Naive thymus-derived CD4-positive, alpha-beta T cell (primary cell): ENCODE data around the gene LINGO4. TPM values are rescaled to one million over a fixed set of nuclear protein-coding genes. Genes with fewer than 3 reads are reported as not detected.

Experiments
- ATAC-seq: fragments of 150-1000 bp; cut with Tn5 transposase; 2 replicates; pipeline ENCODE4 v1.10.0; 2021; ENCODE audit warnings: mild to moderate bottlenecking, moderate library complexity
- CTCF ChIA-PET: fragments of 350-600 bp; sonication (Branson Sonifier 250); formaldehyde crosslinking; loops from one replicate; lab custom pipeline; 2021; ENCODE audit warnings: antibody characterized with exemption; lab: Charles Lee
- POLR2A ChIA-PET: fragments of 350-600 bp; sonication (Branson Sonifier 250); formaldehyde crosslinking; loops from one replicate; lab custom pipeline; 2021; ENCODE audit warnings: antibody characterized with exemption, inconsistent platforms; lab: Charles Lee
- DNase-seq, 9 donors: peaks; one replicate each; pipeline versions ENCODE4 v3.0.0 to v3.0.0-alpha.2; 2020 to 2022; ENCODE audit warnings: mixed read lengths in 1 of 9
- H3K27ac ChIP-seq: one replicate; pipeline ENCODE4 v1.7.0; 2013; ENCODE audit warnings: mild to moderate bottlenecking, low read depth, low read length, moderate library complexity
- H3K27me3 ChIP-seq, 2 donors: one replicate each; pipeline ENCODE4 v1.7.0; 2013; ENCODE audit warnings: low read length in 2 of 2, mild to moderate bottlenecking in 2 of 2, moderate library complexity in 2 of 2; ENCODE audit not compliant: control insufficient read depth in 2 of 2, insufficient read depth in 2 of 2
- H3K36me3 ChIP-seq, 3 experiments: 1 replicate in 2 of 3; 2 replicates in 1 of 3; pipeline ENCODE4 v1.7.0; 2013; ENCODE audit warnings: low read length in 3 of 3, mild to moderate bottlenecking in 3 of 3, moderate library complexity in 1 of 3; ENCODE audit not compliant: insufficient read depth in 3 of 3, control insufficient read depth in 2 of 3
- H3K4me1 ChIP-seq, 2 donors: one replicate each; pipeline ENCODE4 v1.7.0; 2013; ENCODE audit warnings: low read length in 2 of 2, mild to moderate bottlenecking in 2 of 2, moderate library complexity in 1 of 2; ENCODE audit not compliant: control insufficient read depth in 2 of 2, insufficient read depth in 2 of 2
- H3K4me3 ChIP-seq: 2 replicates; pipeline ENCODE4 v1.7.0; 2013; ENCODE audit warnings: mild to moderate bottlenecking, low read length
- H3K9me3 ChIP-seq, 3 experiments: 1 replicate in 2 of 3; 2 replicates in 1 of 3; pipeline ENCODE4 v1.7.0; 2013; ENCODE audit warnings: low read length in 3 of 3; ENCODE audit not compliant: control insufficient read depth in 2 of 3
- H3K27ac Mint-ChIP-seq, 9 donors: one replicate each; pipeline ENCODE4 v1.8.0; 2020 to 2022; ENCODE audit warnings: mixed read lengths in 9 of 9, mild to moderate bottlenecking in 8 of 9, moderate library complexity in 5 of 9, inconsistent platforms in 2 of 9
- H3K27me3 Mint-ChIP-seq, 5 donors: one replicate each; pipeline ENCODE4 v1.8.0; 2021 to 2022; ENCODE audit warnings: mixed read lengths in 5 of 5, mild to moderate bottlenecking in 1 of 5
- H3K36me3 Mint-ChIP-seq, 5 donors: one replicate each; pipeline ENCODE4 v1.8.0; 2020 to 2022; ENCODE audit warnings: mixed read lengths in 5 of 5, mild to moderate bottlenecking in 3 of 5, inconsistent platforms in 1 of 5
- H3K4me1 Mint-ChIP-seq, 7 donors: one replicate each; pipeline ENCODE4 v1.8.0; 2020 to 2022; ENCODE audit warnings: mixed read lengths in 7 of 7, mild to moderate bottlenecking in 3 of 7, inconsistent platforms in 1 of 7
- H3K4me3 Mint-ChIP-seq, 10 donors: one replicate each; pipeline ENCODE4 v1.8.0; 2020 to 2022; ENCODE audit warnings: mild to moderate bottlenecking in 10 of 10, mixed read lengths in 10 of 10, moderate library complexity in 6 of 10, inconsistent platforms in 2 of 10
- H3K9me3 Mint-ChIP-seq, 11 donors: one replicate each; pipeline ENCODE4 v1.8.0; 2020 to 2022; ENCODE audit warnings: mixed read lengths in 11 of 11, mild to moderate bottlenecking in 4 of 11, inconsistent platforms in 1 of 11, moderate library complexity in 1 of 11
- intact Hi-C, 2 donors: fragments of 100-400 bp; cut with micrococcal nuclease; formaldehyde crosslinking; loops; one replicate each; pipeline ENCODE4 v1.15.1; 2023
- polyA plus RNA-seq, 2 donors: library from polyadenylated mRNA; unstranded; fragments of 300-500 nt; fragmentation: Illumina TruSeq; gene quantifications; one replicate each; pipeline ENCODE4 v1.2.3, GENCODE V29; 2021
- total RNA-seq, 6 experiments: library from RNA in 5 of 6; stranded (reverse) in 5 of 6; gene quantifications; 1 replicate in 5 of 6; 2 replicates in 1 of 6; pipeline ENCODE4 v1.2.3 and lab custom pipeline; 2021 to 2026

The LINGO4 gene
- total and polyA plus RNA-seq, 7 experiments from 2014 or later, result 0.07 to 0.24 TPM; not detected in 5

- Histone ChIP-seq H3K4me3 (no peak overlapping the region), H3K9me3 (no peaks in the 10 kb centered on the region), H3K27ac (no peak overlapping the region), H3K36me3 (no peaks in the 10 kb centered on the region), H3K27me3 (no peaks in the 10 kb centered on the region), H3K4me1 (peaks cover 27 to 38% of the 10 kb centered on the region in 2 donors)
- ChIA-PET POLR2A (interaction anchor here (0.6 to 1.0 kb wide), 4 partner anchors 19 to 153 kb away, joined by 3 read pairs; partner anchors contain the start of genes S100A10 and TDRKH), CTCF (interaction anchor here (1.2 kb wide), 1 partner anchor 159 kb away, joined by 3 read pairs; no protein-coding TSS in a partner anchor)
- Mint-ChIP-seq H3K4me3 (peak overlapping the region; percentile 26 to 89 (median 82)), H3K36me3 (peaks cover 0 to 10% (median 0%) of the 10 kb centered on the region in 5 donors), H3K4me1 (peaks cover 33 to 50% (median 41%) of the 10 kb centered on the region in 7 donors), H3K27ac (peak overlapping the region in 6 of 9 donors; percentile 15 to 87 (median 55)), H3K27me3 (peaks cover 0 to 8% (median 0%) of the 10 kb centered on the region in 5 donors), H3K9me3 (peaks cover 0 to 5% (median 0%) of the 10 kb centered on the region in 11 donors)
- intact Hi-C loops, result no loop called here
- DNase-seq (no peak), ATAC-seq (no peak)
Observed at GRCh38 chr1:151840421-151840820, 35.2 kb upstream of the LINGO4 start.

DNA sequence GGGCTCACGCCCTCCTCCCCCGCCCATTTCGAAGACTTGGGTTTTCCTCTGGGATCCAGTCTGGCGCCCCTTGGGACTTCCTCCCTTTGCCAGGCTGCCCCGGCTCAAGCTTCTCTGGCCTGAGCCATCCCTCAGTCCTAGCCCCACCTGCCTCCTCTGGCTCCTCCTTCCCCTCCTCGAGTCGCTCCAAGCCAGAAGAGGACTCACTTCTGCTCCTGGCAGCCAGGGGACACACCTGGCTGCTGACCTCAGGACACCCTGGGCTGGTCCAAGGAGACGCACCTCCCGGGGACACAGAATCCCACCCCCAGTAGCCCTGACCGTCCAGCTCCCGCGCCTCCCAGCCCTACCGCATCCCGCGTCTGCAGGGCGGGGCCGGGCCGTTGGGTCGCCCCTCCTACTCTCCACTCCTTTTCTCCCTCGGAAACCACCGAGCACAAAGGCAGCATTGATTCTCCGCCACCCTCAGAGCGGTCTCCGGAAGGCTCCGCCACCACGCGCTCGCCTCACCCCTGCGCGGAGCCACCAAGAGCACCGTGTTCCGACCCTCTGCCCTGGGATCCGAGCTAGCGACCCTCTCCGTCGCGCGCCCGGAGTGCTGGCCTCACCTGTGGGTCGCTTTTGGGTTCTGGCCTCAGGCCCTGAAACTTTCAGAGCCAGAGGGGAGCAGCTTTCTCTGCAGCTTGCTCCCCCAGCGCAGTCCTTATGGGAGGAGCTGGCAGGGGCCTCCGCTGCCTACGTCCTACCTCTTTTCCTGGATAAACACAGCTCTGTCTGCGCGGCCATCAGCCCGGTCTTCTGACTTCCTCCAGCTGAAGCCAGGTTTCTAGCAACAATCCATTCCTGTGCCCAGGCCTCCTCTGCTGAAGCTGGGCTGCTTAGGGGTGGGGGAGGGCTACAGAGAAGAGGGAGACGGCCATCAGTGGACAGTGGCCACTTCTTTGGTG, 34.5 kb upstream of the LINGO4 start, which contains the start of gene C2CD4D:
C2CD4D (minus strand) TSS at position 364 of the 947 bp plus-strand sequence. CDS start 831 bp downstream, outside the sequence.
- Histone ChIP-seq H3K27ac (peak within 1 kb of the TSS; percentile 55), H3K9me3 (no peaks in the 10 kb centered on the region), H3K4me3 (peak within 1 kb of the TSS; percentile 68), H3K36me3 (no peaks in the 10 kb centered on the region), H3K4me1 (peaks cover 27 to 38% of the 10 kb centered on the region in 2 donors), H3K27me3 (no peaks in the 10 kb centered on the region)
- peaks cover 0 to 8% (median 0%) of the 10 kb centered on the region in 5 donors for H3K36me3 Mint-ChIP-seq
- CTCF ChIA-PET, result interaction anchor here (1.2 kb wide), 1 partner anchor 160 kb away, joined by 3 read pairs; no protein-coding TSS in a partner anchor
- peaks cover 33 to 53% (median 40%) of the 10 kb centered on the region in 7 donors for H3K4me1 Mint-ChIP-seq
- DNase-seq (peak; percentile 42 to 77 (median 66)), ATAC-seq (peak; percentile 89)
- POLR2A ChIA-PET, result interaction anchor here (0.6 to 1.9 kb wide), 8 partner anchors 20 to 201 kb away, joined by 3 to 6 read pairs (median 3); partner anchors contain the start of genes S100A10 and TDRKH
- H3K27me3 Mint-ChIP-seq, result peaks cover 0 to 8% (median 0%) of the 10 kb centered on the region in 5 donors
- H3K4me3 Mint-ChIP-seq, result peak within 1 kb of the TSS; percentile 68 to 89 (median 82)
- H3K27ac Mint-ChIP-seq, result peak within 1 kb of the TSS; percentile 31 to 87 (median 77)
- peaks cover 0 to 5% (median 0%) of the 10 kb centered on the region in 11 donors for H3K9me3 Mint-ChIP-seq
- intact Hi-C loops, result loop anchor here (1.0 to 5.0 kb wide), 5 partner anchors 49 to 382 kb away; partner anchors contain the start of genes POGZ (in 2 of the 2), SNX27 (in 2 of the 2), S100A10 (in 1 of the 2) and TDRKH (in 1 of the 2)

- Histone ChIP-seq H3K36me3 (no peaks in the 10 kb centered on the region), H3K4me1 (peaks cover 32 to 41% of the 10 kb centered on the region in 2 donors), H3K27me3 (no peaks in the 10 kb centered on the region), H3K4me3 (peak overlapping the region; percentile 68), H3K9me3 (no peaks in the 10 kb centered on the region), H3K27ac (no peak overlapping the region)
- DNase-seq, result no peak
- H3K27ac Mint-ChIP-seq, result peak overlapping the region in 2 of 9 donors; percentile 23 to 72
- intact Hi-C loops, result loop anchor here (1.0 to 5.0 kb wide), 5 partner anchors 49 to 382 kb away; partner anchors contain the start of genes POGZ (in 2 of the 2), SNX27 (in 2 of the 2), S100A10 (in 1 of the 2) and TDRKH (in 1 of the 2)
- peaks cover 0 to 8% (median 0%) of the 10 kb centered on the region in 5 donors for H3K27me3 Mint-ChIP-seq
- ChIA-PET CTCF (no interaction called here), POLR2A (interaction anchor here (1.0 to 1.9 kb wide), 3 partner anchors 24 to 202 kb away, joined by 3 to 6 read pairs (median 5); partner anchors contain the start of gene TDRKH)
- H3K9me3 Mint-ChIP-seq, result peaks cover 0 to 5% (median 0%) of the 10 kb centered on the region in 11 donors
- no peak for ATAC-seq
- H3K4me1 Mint-ChIP-seq, result peaks cover 34 to 56% (median 42%) of the 10 kb centered on the region in 7 donors
- peak overlapping the region; percentile 68 to 89 (median 82) for H3K4me3 Mint-ChIP-seq
- peaks cover 0 to 6% (median 0%) of the 10 kb centered on the region in 5 donors for H3K36me3 Mint-ChIP-seq
Observed at GRCh38 chr1:151839082-151839412, 33.8 kb upstream of the LINGO4 start.

DNA sequence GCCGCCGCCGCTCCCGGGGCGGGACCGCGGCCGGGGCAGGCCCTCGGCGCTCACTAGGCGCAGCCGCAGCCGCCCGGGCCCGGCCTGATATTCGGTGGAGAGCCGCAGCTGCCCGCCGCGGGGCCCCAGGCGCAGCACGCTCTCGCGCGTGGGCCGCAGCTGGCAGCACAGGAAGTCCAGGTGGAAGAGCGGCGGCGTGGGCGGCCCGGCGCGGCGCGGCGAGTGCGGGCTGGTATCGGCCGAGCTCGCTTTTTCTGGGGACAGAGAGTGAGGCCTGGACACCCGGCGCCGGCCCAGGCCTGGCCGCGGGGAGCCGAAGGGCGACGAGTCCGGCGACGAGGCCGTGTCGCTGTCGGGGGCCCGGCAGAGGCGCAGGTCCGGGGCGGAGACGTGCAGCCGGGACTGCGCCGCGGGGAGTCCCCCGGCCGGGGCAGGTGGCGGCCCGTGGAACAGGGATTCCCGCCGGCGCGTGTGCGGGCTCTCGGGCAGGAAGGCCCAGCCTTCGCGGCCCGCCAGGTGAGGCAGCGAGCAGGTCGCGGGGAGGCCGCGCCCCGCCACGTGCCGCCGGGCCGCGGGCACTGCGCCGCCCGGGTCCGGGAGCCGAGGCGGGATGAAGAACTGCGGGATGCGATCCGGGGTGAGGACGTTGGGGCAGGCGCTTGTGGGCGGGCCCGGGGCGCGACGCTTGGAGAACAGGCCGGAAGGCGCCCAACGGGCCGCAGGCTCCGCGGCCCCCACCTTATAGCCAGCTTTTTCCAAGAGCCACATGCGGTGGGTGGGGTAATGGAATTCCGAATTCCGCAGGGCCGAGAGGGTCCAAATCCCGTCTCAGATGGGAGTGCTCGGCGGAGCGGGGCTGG, 33.2 kb upstream of the LINGO4 start:
- no peaks in the 10 kb centered on the region for H3K27me3 ChIP-seq
- intact Hi-C loops, result loop anchor here (1.0 to 5.0 kb wide), 6 partner anchors 48 to 381 kb away; partner anchors contain the start of genes POGZ (in 2 of the 2), S100A10 (in 2 of the 2), SNX27 (in 2 of the 2) and TDRKH (in 1 of the 2)

GRCh38 chr1:151837884-151838221, 32.6 kb upstream of the LINGO4 start:
- POLR2A ChIA-PET, result interaction anchor here (1.9 kb wide), 1 partner anchor 48 kb away, joined by 6 read pairs; the partner anchor contains the start of gene TDRKH
- no peaks in the 10 kb centered on the region for H3K27me3 ChIP-seq
- peaks cover 0 to 5% (median 0%) of the 10 kb centered on the region in 11 donors for H3K9me3 Mint-ChIP-seq
- no peak overlapping the region for H3K4me3 ChIP-seq
- DNase-seq, result no peak
- CTCF ChIA-PET, result interaction anchor here (0.7 to 2.7 kb wide), 2 partner anchors 10 to 383 kb away, joined by 4 to 6 read pairs; no protein-coding TSS in a partner anchor
- peaks cover 42 to 66% (median 54%) of the 10 kb centered on the region in 7 donors for H3K4me1 Mint-ChIP-seq
- no peak for ATAC-seq
- H3K4me1 ChIP-seq, result peaks cover 41 to 49% of the 10 kb centered on the region in 2 donors
- H3K27ac Mint-ChIP-seq, result peak overlapping the region in 8 of 9 donors; percentile 63 to 93 (median 80)
- peaks cover 0 to 6% (median 0%) of the 10 kb centered on the region in 5 donors for H3K36me3 Mint-ChIP-seq
- peak overlapping the region; percentile 77 to 92 (median 86) for H3K4me3 Mint-ChIP-seq
- H3K27ac ChIP-seq, result no peak overlapping the region
- no peaks in the 10 kb centered on the region for H3K9me3 ChIP-seq
- intact Hi-C loops, result loop anchor here (1.0 to 5.0 kb wide), 9 partner anchors 67 to 393 kb away; partner anchors contain the start of genes MRPL9 (in 2 of the 2), POGZ (in 2 of the 2), S100A10 (in 2 of the 2) and SNX27 (in 2 of the 2)
- no peaks in the 10 kb centered on the region for H3K36me3 ChIP-seq
- H3K27me3 Mint-ChIP-seq, result peaks cover 0 to 8% (median 0%) of the 10 kb centered on the region in 5 donors

More for the DNA sequence above, 33.2 kb upstream of the LINGO4 start:
- peaks cover 0 to 6% (median 0%) of the 10 kb centered on the region in 5 donors for H3K36me3 Mint-ChIP-seq
- H3K4me1 Mint-ChIP-seq, result peaks cover 39 to 61% (median 48%) of the 10 kb centered on the region in 7 donors
- H3K27ac Mint-ChIP-seq, result peak overlapping the region in 2 of 9 donors; percentile 23 to 72
- Histone ChIP-seq H3K9me3 (no peaks in the 10 kb centered on the region), H3K36me3 (no peaks in the 10 kb centered on the region), H3K27ac (no peak overlapping the region), H3K4me3 (peak overlapping the region; percentile 68), H3K4me1 (peaks cover 38 to 47% of the 10 kb centered on the region in 2 donors)
- ChIA-PET CTCF (interaction anchor here (2.7 kb wide), 1 partner anchor 10 kb away, joined by 6 read pairs; no protein-coding TSS in a partner anchor), POLR2A (interaction anchor here (1.0 to 1.9 kb wide), 3 partner anchors 24 to 203 kb away, joined by 3 to 6 read pairs (median 5); partner anchors contain the start of gene TDRKH)
- peaks cover 0 to 8% (median 0%) of the 10 kb centered on the region in 5 donors for H3K27me3 Mint-ChIP-seq
- H3K9me3 Mint-ChIP-seq, result peaks cover 0 to 5% (median 0%) of the 10 kb centered on the region in 11 donors
- DNase-seq, result peak in 3 of 9 donors; percentile 21 to 71 (median 28)
- ATAC-seq, result peak; percentile 24
- H3K4me3 Mint-ChIP-seq, result peak overlapping the region; percentile 68 to 89 (median 82)
